HCT116 (cell line): ENCODE data around the gene PHF21A.
A peak's percentile ranks its signal among the peaks of the same experiment; 100 is the strongest.

Source experiments
- CEBPB ChIP-seq: IDR thresholded peaks from 2 replicates; pipeline ENCODE4 v1.6.1; 2012; ENCODE audit warnings: low read depth
- ELF1 ChIP-seq: IDR thresholded peaks from 2 replicates; pipeline ENCODE4 v1.6.1; 2012; ENCODE audit warnings: low read depth, borderline replicate concordance
- EZH2phosphoT487 ChIP-seq: fragments of 200-600 bp; IDR thresholded peaks from 2 replicates; pipeline ENCODE4 v1.6.1; 2018; ENCODE audit warnings: antibody characterized with exemption, borderline replicate concordance
- POLR2A ChIP-seq: IDR thresholded peaks from 2 replicates; pipeline ENCODE4 v1.7.0; 2011; ENCODE audit warnings: borderline replicate concordance; ENCODE audit not compliant: insufficient read depth, insufficient read length; ENCODE audit errors: extremely low read depth
- RAD21 ChIP-seq: IDR thresholded peaks from 2 replicates; pipeline ENCODE4 v1.6.1; 2012; ENCODE audit warnings: low read depth, mild to moderate bottlenecking
- SIN3A ChIP-seq: IDR thresholded peaks from 2 replicates; pipeline ENCODE4 v1.6.1; 2012; ENCODE audit warnings: low read depth
- TCF7L2 ChIP-seq: IDR thresholded peaks from 2 replicates; pipeline ENCODE4 v1.7.0; 2011; ENCODE audit warnings: borderline replicate concordance, inconsistent platforms; ENCODE audit not compliant: insufficient read depth, insufficient read length; ENCODE audit errors: extremely low read depth
- ZFX ChIP-seq: fragments of 450-650 bp; IDR thresholded peaks from 2 replicates; pipeline ENCODE4 v1.6.1; 2017
- TF ChIP-seq, protein P1 (sequence below), 3 experiments: fragments of 200-600 bp in 1 of 3; sonication (generic) in 1 of 3; IDR thresholded peaks in 2 of 3; conservative IDR thresholded peaks in 1 of 3; 2 replicates each; pipeline ENCODE4 v1.5.1; 2012 to 2017; ENCODE audit warnings: low read depth in 2 of 3, low read length in 2 of 3, antibody characterized with exemption in 1 of 3, borderline replicate concordance in 1 of 3, control low read depth in 1 of 3, mild to moderate bottlenecking in 1 of 3, mixed read lengths in 1 of 3, mixed run types in 1 of 3, moderate library complexity in 1 of 3; ENCODE audit not compliant: insufficient read depth in 1 of 3
- TF ChIP-seq, protein P2 (sequence below): IDR thresholded peaks from 2 replicates; pipeline ENCODE4 v1.6.1; 2012
- TF ChIP-seq, protein P3 (sequence below): IDR thresholded peaks from 2 replicates; pipeline ENCODE4 v1.6.1; 2011; ENCODE audit warnings: mild to moderate bottlenecking, low read length, moderate library complexity; ENCODE audit not compliant: insufficient replicate concordance; ENCODE audit errors: extremely low read depth

DNA sequence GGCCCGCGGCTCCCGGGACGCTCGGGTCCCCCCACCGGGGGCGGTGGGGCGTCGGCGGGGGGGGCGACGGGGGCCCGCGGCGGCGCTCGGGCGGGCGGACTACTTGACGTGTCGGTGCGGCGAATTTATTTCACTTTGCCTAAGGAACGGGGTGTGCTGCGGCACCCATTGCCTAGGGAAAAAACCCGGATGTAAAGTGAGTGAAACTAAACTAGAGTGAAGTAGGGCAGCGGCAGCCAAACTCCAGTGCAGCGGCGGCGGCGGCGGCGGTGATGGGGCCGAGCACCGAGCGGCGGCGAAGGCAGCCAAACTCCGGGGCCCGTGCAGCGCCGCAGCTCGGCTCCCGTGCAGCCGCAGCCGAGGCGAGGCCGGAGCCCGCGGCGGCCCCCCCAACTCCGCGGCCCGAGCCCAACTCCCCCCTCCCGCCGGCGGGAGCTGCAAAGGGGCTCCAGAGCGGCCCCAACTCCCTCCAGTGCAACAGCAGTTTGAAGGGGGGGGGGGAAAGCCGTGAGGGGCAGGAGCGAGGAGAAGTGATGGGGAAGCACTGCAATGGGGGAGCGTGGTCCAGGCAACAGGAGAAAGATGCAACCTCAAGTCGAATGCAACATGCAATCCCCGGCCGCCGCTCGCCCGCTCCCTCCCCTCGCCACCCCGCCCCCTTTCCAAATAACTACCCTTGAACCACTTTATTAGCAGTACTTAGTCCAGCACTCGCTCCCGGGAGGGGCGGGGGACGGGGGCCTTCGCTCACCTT lies 647 bp upstream of the PHF21A start:
- TF ChIP-seq, protein P1, sequence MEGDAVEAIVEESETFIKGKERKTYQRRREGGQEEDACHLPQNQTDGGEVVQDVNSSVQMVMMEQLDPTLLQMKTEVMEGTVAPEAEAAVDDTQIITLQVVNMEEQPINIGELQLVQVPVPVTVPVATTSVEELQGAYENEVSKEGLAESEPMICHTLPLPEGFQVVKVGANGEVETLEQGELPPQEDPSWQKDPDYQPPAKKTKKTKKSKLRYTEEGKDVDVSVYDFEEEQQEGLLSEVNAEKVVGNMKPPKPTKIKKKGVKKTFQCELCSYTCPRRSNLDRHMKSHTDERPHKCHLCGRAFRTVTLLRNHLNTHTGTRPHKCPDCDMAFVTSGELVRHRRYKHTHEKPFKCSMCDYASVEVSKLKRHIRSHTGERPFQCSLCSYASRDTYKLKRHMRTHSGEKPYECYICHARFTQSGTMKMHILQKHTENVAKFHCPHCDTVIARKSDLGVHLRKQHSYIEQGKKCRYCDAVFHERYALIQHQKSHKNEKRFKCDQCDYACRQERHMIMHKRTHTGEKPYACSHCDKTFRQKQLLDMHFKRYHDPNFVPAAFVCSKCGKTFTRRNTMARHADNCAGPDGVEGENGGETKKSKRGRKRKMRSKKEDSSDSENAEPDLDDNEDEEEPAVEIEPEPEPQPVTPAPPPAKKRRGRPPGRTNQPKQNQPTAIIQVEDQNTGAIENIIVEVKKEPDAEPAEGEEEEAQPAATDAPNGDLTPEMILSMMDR (IDR thresholded peaks at IDR 0.05 in 2 of 3, conservative IDR thresholded peaks at IDR 0.05 in 1 of 3; ENCODE audit: borderline replicate concordance in 1 of 3, insufficient read depth in 1 of 3, low read depth in 2 of 3, low read length in 2 of 3) = no peak
- TF ChIP-seq CEBPB = no peak
- TF ChIP-seq, protein P2, sequence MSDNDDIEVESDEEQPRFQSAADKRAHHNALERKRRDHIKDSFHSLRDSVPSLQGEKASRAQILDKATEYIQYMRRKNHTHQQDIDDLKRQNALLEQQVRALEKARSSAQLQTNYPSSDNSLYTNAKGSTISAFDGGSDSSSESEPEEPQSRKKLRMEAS = no peak; the same call in 1 of the 2 replicates
- TF ChIP-seq ZFX = peak; percentile 49
- peak; percentile 81 for TF ChIP-seq SIN3A
- no peak for TF ChIP-seq EZH2phosphoT487
- TF ChIP-seq, protein P3, sequence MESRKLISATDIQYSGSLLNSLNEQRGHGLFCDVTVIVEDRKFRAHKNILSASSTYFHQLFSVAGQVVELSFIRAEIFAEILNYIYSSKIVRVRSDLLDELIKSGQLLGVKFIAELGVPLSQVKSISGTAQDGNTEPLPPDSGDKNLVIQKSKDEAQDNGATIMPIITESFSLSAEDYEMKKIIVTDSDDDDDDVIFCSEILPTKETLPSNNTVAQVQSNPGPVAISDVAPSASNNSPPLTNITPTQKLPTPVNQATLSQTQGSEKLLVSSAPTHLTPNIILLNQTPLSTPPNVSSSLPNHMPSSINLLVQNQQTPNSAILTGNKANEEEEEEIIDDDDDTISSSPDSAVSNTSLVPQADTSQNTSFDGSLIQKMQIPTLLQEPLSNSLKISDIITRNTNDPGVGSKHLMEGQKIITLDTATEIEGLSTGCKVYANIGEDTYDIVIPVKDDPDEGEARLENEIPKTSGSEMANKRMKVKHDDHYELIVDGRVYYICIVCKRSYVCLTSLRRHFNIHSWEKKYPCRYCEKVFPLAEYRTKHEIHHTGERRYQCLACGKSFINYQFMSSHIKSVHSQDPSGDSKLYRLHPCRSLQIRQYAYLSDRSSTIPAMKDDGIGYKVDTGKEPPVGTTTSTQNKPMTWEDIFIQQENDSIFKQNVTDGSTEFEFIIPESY = no peak
- TF ChIP-seq POLR2A = peak; percentile 34
- no peak for TF ChIP-seq TCF7L2
- TF ChIP-seq ELF1 = no peak
- no peak for TF ChIP-seq RAD21
